Progenitor cell of endocrine pancreas (in vitro differentiated cells): ENCODE measurements around the gene SPACDR. TPM values are rescaled to one million over a fixed set of nuclear protein-coding genes. Genes with fewer than 3 reads are reported as not detected.
A peak's percentile ranks its signal among the peaks of the same experiment; 100 is the strongest.

Source experiments
- DNase-seq: peaks from one replicate; pipeline ENCODE4 v3.0.0; 2021; ENCODE audit warnings: low spot score; ENCODE audit not compliant: unreplicated experiment
- H3K27ac Mint-ChIP-seq: 2 replicates; pipeline ENCODE4 v1.8.0; 2021; ENCODE audit warnings: mild to moderate bottlenecking, moderate library complexity, mixed read lengths
- H3K27me3 Mint-ChIP-seq: 2 replicates; pipeline ENCODE4 v1.8.0; 2021; ENCODE audit warnings: mixed read lengths
- H3K36me3 Mint-ChIP-seq: 2 replicates; pipeline ENCODE4 v1.8.0; 2022; ENCODE audit warnings: mixed read lengths; ENCODE audit not compliant: insufficient read depth
- H3K4me1 Mint-ChIP-seq: 2 replicates; pipeline ENCODE4 v1.8.0; 2021; ENCODE audit warnings: low read depth, mixed read lengths
- H3K4me3 Mint-ChIP-seq: 2 replicates; pipeline ENCODE4 v1.8.0; 2021; ENCODE audit warnings: low read depth, mild to moderate bottlenecking, moderate library complexity, mixed read lengths
- H3K9me3 Mint-ChIP-seq: 2 replicates; pipeline ENCODE4 v1.8.0; 2021; ENCODE audit warnings: low read depth, mixed read lengths
- total RNA-seq: library from RNA; stranded (reverse); gene quantifications from 2 replicates; pipeline ENCODE4 v1.2.1, GENCODE V29; 2021
- TF ChIP-seq, protein P1 (sequence below): fragments of 200-600 bp; sonication (generic); IDR thresholded peaks from one replicate; pipeline ENCODE4 v1.5.0; 2021; ENCODE audit warnings: antibody characterized with exemption, mild to moderate bottlenecking; ENCODE audit not compliant: unreplicated experiment

The SPACDR gene
- total RNA-seq, 1 donor from 2014 or later: 0.67 TPM

DNA sequence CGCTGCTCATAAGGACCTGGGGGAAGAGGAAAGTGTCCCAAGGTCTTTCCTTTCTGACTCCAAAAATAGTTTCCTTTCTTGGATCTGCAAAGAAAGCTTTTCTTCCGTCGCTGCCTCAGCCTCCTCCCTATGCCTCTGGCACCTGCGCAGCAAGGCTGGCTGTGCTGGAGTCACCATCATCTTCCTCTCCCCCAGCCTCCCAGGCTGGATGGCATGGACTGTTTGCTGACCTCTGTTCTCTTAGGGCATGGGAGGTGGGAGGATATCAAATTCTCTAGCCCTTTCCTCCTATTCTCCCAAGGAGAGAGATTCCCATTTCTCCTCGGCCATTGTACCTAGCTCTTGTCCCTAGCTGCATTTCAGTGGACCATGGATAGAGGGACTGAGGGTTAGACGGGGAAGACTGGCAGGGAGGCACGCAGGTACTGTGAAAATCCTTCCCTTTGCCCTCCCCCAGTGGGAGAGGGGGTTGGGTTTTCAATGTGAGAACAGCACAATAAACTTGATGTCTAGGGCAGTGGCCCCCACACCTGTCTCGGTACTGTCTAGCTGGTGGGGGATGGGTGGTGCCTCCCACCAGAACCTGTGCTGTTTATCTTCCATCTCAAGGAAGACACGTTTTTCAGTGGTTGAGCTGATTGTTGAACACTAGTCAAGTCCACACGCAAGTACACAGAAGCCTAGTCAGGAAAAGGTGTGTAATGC is 30.3 kb downstream of the SPACDR start:
- Mint-ChIP-seq H3K27ac (no peak overlapping the region), H3K4me3 (peak overlapping the region; percentile 80), H3K9me3 (no peaks in the 10 kb centered on the region), H3K36me3 (peaks cover 10% of the 10 kb centered on the region), H3K27me3 (no peaks in the 10 kb centered on the region), H3K4me1 (peaks cover 31% of the 10 kb centered on the region)
- TF ChIP-seq, protein P1, sequence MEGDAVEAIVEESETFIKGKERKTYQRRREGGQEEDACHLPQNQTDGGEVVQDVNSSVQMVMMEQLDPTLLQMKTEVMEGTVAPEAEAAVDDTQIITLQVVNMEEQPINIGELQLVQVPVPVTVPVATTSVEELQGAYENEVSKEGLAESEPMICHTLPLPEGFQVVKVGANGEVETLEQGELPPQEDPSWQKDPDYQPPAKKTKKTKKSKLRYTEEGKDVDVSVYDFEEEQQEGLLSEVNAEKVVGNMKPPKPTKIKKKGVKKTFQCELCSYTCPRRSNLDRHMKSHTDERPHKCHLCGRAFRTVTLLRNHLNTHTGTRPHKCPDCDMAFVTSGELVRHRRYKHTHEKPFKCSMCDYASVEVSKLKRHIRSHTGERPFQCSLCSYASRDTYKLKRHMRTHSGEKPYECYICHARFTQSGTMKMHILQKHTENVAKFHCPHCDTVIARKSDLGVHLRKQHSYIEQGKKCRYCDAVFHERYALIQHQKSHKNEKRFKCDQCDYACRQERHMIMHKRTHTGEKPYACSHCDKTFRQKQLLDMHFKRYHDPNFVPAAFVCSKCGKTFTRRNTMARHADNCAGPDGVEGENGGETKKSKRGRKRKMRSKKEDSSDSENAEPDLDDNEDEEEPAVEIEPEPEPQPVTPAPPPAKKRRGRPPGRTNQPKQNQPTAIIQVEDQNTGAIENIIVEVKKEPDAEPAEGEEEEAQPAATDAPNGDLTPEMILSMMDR: no peak
- DNase-seq: no peak

DNA sequence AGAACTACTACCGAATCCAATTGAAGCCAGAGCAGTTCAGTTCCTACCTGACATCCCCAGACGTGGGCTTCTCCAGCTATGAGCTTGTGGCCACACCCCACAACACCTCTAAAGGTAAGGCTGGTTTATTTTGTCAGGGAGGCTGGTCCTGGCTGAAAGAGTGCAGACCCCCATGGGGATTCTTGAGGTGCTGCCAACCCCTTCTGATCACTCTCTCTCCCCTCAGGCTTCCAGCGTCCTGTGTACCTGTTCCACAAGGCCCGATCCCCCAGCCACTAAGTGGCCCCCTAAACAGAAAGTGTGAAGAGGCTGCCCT is 30.8 kb downstream of the SPACDR start:
- Mint-ChIP-seq H3K27me3 (no peaks in the 10 kb centered on the region), H3K27ac (peak overlapping the region; percentile 59), H3K4me1 (peaks cover 30% of the 10 kb centered on the region), H3K9me3 (no peaks in the 10 kb centered on the region), H3K36me3 (peaks cover 10% of the 10 kb centered on the region), H3K4me3 (no peak overlapping the region)
- TF ChIP-seq, protein P1: no peak
- no peak for DNase-seq

DNA sequence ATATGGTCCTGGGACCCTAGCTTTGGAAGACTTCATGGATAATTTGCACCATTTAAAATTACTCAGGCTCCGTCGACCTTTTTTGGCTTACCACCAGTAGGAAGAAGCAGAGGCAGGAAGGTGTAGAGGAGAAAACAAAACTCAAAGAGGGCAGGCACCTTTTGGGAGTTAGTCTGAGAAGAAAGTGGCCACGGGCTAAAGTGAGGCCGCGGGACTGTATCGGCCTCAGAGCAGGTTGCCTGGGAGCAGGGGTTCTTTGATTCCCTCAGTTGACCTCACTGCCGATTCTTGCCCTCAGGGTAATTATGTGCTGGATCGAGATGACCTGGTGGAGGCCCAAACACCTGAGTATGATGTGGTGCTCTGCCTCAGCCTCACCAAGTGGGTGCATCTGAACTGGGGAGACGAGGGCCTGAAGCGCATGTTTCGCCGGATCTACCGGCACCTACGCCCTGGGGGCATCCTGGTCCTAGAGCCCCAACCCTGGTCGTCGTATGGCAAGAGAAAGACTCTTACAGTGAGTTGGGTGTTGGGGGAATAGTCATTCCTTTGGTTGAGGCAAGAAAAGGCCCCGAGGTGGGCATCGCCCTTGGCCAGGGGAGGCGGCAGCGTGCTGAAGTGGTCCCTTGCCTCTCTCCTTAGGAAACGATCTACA is 31.3 kb downstream of the SPACDR start:
- no peaks in the 10 kb centered on the region for H3K27me3 Mint-ChIP-seq
- H3K9me3 Mint-ChIP-seq: no peaks in the 10 kb centered on the region
- DNase-seq: no peak
- H3K4me1 Mint-ChIP-seq: peaks cover 29% of the 10 kb centered on the region
- TF ChIP-seq, protein P1: no peak
- H3K36me3 Mint-ChIP-seq: peaks cover 10% of the 10 kb centered on the region
- peak overlapping the region; percentile 59 for H3K27ac Mint-ChIP-seq
- no peak overlapping the region for H3K4me3 Mint-ChIP-seq

DNA sequence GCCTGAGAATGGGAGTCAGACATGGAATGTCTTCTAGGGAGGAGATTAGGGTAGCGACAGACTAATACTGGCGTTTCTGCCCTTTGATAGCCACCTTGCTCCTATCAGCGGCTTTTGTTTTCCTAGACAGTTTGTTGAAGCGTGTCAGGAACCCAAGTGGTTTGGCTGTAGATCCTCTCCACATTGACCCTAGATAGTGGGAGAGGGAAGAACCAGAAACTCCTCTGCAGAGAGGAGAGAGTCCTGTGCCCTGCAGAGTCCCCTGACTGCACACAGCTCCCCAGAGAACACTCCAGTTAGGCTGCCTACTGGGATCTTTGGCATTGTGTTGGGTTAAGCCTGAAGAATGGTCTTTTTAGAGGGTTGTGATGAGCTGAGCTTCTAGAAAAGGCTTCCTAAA is 32.0 kb downstream of the SPACDR start:
- H3K36me3 Mint-ChIP-seq: peaks cover 10% of the 10 kb centered on the region
- H3K4me1 Mint-ChIP-seq: peaks cover 29% of the 10 kb centered on the region
- H3K27ac Mint-ChIP-seq: peak overlapping the region; percentile 45
- no peaks in the 10 kb centered on the region for H3K27me3 Mint-ChIP-seq
- TF ChIP-seq, protein P1: no peak
- no peaks in the 10 kb centered on the region for H3K9me3 Mint-ChIP-seq
- peak overlapping the region; percentile 83 for H3K4me3 Mint-ChIP-seq
- DNase-seq: no peak

DNA sequence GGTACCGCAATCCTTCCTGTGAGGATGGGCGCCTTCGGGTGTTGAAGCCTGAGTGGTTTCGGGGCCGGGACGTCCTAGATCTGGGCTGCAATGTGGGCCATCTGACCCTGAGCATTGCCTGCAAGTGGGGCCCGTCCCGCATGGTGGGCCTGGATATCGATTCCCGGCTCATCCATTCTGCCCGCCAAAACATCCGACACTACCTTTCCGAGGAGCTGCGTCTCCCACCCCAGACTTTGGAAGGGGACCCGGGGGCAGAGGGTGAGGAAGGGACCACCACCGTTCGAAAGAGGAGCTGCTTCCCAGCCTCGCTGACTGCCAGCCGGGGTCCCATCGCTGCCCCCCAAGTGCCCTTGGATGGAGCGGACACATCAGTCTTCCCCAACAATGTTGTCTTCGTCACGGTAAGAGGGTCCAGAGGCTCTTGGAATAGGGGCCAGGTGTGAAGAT is 32.7 kb downstream of the SPACDR start:
- Mint-ChIP-seq H3K9me3 (no peaks in the 10 kb centered on the region), H3K27ac (peak overlapping the region; percentile 45), H3K4me1 (peaks cover 27% of the 10 kb centered on the region), H3K4me3 (peak overlapping the region; percentile 83), H3K27me3 (no peaks in the 10 kb centered on the region), H3K36me3 (peaks cover 9% of the 10 kb centered on the region)
- TF ChIP-seq, protein P1: no peak
- no peak for DNase-seq
